Medulla oblongata (tissue), 1 donor: ENCODE measurements around the gene NRXN3.

Experiments
- DNase-seq: peaks from one replicate; pipeline ENCODE4 v3.0.0-alpha.2; 2015; ENCODE audit errors: extremely low spot score

The NRXN3 gene

DNA sequence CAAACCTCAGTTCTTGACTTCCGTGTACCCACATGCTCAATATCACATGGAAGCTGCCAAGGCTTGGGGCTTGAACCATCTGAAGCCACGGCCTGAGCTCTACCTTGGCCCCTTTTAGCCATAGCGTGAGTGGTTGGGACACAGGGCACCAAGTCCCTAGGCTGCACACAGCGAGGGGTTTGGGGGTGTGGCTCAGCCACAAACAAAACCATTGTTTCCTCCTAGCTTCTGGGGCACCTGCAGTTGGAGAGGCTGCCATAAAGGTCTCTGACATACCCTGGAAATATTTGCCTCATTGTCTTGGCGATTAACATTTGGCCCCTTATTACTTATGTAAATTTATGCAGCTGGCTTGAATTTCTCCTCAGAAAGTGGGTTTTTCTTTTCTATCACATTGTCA, 628.6 kb downstream of the NRXN3 start:
- DNase-seq, result no peak

GRCh38 chr14:78805570-78805969, 635.4 kb downstream of the NRXN3 start:
- no peak for DNase-seq

- no peak for DNase-seq
Observed at GRCh38 chr14:78823035-78823434, 652.9 kb downstream of the NRXN3 start.

GRCh38 chr14:78823516-78823915, 653.3 kb downstream of the NRXN3 start:
- no peak for DNase-seq

- no peak for DNase-seq
Observed at GRCh38 chr14:78829274-78829673, 659.1 kb downstream of the NRXN3 start.

DNA sequence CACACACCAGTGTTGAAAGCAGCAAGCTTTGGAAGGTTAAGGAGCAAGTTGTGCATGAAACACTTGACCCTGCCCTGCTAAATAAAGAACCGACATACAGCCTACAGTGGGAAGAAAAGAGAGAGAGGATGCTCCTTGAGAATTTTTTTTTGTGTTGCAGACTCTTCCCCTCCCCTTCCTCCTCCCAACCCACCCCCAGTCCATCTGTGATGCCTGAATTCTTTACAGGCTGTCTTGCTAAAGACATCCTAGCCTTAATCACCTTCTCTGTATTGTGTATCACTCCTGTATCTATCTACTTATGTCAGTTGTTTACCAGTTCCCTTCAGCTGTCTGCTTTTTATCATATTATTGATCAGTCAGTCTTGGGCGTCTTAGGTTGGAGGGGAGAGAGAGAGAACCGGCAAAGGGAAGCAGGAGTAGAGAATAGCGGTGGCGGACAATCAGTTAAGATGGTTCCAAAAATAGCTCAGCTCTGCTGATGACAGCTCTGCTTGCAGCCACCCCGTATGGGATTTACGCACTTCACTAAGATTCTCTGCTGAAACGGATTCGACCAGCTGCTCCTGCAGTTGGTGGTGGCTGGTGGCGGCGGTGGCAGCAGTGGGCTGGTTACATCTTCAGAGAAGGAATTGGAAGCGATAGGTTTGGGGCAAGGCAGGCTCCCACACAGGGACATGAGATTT, 664.7 kb downstream of the NRXN3 start:
- no peak for DNase-seq

GRCh38 chr14:78835909-78836308, 665.7 kb downstream of the NRXN3 start:
- DNase-seq, result no peak

GRCh38 chr14:78836777-78837176, 666.6 kb downstream of the NRXN3 start:
- DNase-seq, result peak; percentile 78

GRCh38 chr14:78838959-78839358, 668.8 kb downstream of the NRXN3 start:
- DNase-seq, result no peak

DNA sequence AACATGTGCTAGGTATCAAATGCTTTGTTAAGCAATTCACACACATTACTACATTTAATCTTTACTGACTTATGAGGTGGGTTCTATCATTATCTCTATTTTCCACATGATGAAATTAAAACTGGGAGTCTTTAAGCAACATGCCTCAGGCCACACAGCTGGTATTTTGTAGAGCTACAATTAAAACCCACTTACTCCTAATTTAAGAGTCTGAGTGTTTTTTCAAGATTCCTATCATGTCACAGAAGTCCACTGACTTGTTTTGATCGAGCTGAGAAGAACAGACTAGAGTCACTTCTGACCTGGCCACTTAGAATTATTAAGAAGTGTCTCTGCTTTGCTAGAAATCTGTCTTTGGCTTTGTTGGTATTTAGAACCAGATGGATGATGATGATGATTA, 670.7 kb downstream of the NRXN3 start:
- DNase-seq, result no peak

DNA sequence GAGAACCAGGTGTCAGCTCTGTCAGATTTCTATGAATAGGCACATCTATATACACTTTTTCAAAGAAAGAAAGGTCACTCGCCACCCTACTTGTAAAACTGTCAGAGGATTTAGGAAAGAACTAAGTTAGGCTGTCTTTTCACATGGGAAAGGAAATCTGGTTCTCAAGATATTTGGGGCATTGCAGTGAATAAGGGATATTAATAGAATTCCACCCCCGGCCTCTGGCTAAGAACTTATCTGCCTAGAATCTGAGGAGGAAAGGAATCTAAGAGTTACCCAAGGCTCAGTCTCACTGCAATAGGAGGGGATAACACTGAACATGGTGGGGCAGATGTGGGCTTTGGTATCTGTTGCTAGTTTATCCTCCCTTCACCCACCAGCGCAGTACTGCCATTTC, 677.6 kb downstream of the NRXN3 start:
- DNase-seq, result no peak

DNA sequence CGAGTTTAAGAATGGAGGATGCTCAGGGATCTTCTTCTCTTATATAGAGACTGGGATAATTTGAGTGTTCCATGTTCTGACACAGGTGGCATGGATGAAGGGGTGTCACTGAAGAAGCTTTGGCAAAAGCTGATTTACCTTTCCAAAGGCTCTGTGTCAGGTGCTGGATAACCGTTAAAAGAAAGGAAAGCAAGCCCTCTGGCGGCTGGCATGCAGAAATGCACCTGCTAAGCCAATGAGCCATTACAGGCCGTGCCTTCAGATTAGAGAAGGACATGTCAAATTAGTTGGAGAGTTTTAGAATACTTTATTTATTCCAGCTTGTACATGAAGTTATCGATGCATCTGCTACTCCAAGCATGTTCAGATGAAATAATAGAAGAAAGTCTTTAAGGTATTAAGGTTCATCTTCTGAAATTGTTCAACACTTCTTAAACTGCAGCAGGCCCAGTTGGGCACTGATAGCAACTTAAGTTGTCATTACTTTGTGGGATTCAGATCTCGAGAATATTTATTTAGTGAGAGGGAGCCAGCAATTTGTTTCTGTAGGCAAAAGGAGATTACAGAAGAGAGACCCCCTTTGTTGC, 678.2 kb downstream of the NRXN3 start:
- peak; percentile 70 for DNase-seq

- DNase-seq, result no peak
Observed at GRCh38 chr14:78849952-78850351, 679.8 kb downstream of the NRXN3 start.

- no peak for DNase-seq
Observed at GRCh38 chr14:78851189-78851588, 681.0 kb downstream of the NRXN3 start.

DNA sequence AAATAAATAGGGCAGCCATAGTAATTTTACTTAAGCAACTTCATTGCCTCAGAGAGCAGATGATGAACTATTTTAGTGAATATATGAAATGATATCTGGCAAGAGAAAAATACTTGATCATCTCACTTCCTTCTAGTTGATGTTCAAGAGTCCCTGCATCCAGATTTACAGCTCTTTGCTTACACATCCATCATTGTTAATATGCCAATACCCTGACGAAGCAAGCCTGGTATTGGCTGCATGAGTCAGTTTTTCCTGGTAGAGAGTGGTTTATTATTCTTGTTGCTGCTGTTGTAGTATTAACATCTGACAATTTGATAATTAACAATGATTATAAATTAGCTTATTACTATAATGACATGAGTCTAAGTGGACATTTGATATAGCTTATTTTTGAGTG, 681.9 kb downstream of the NRXN3 start:
- no peak for DNase-seq

GRCh38 chr14:78857974-78858373, 687.8 kb downstream of the NRXN3 start:
- no peak for DNase-seq

DNA sequence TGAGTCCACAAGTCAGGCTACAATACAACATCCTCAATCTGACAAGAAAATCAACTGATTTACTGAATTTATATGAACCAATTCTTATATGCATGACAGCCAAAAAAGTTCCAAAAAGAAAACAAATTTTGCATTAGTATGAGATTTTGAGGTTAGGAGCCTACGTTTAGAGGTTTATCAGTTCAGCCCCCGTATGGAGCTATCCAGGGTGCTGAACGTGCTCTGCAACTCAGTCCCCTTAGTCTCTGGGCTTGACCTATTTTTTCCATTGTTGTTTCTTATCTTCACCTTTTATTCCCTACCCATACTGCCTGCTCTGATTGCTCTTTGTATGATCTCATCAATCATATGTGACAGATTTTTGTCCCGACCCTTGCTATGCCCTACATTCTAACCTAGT, 693.0 kb downstream of the NRXN3 start:
- DNase-seq, result peak; percentile 12

DNA sequence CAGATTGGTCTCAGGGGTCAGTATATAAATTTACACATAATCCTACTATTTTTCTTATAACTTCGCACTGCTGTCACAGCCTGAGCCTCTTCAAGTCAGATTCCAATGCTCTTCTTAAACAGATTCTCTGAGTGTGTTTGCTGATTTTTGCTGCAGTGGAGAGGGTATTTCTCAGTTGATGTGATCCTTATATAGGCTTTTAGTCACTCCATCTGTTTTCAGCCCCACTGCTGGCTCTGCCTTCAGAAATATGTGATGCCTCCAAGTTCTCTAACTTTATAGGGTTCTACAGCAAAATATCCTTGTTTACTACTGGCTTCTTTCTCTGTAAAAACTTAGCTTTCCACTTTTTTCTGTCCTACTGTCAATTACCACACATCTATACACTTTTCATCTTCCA, 702.7 kb downstream of the NRXN3 start:
- DNase-seq, result no peak

GRCh38 chr14:78873581-78873980, 703.4 kb downstream of the NRXN3 start:
- DNase-seq, result no peak

DNA sequence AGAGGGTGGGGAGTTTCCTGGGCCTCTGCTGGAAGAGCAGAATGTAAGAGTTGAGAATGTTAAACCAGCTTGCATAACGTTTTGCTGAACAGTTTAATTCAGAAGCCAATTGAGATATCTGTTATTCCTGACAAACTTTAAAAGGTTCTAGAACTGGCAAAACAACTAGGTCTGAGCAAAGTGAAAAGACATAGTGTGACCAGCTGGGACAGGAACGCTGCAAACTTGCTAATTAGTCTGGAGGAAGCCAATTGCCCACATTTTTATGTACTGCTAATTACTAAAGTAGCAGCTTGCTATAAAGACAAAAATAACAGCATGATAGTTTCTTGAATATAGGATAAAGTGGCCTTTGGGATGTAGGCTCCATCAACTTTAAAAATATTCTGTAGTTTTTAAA, 704.9 kb downstream of the NRXN3 start:
- no peak for DNase-seq

GRCh38 chr14:78885884-78886283, 715.7 kb downstream of the NRXN3 start:
- DNase-seq, result no peak

DNA sequence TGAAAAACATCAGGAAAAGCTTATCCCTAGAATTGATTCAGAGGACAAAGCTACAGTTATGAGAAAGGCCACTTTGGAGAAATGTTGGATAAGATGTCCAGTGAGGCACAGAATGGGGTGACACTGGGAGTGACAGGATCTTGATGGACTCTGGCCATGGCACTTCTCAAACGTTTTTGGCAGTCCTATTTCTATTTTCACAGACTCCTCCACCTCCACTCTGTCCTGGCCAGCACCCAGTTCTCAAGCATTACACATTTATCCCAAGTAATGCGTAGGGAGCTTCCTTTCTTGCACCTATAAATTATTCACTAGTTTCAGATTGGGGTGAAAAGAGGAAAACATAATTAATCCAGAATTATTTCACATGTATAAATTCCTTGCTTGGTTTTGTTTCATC, 727.3 kb downstream of the NRXN3 start:
- no peak for DNase-seq

GRCh38 chr14:78902010-78902623, 731.9 kb downstream of the NRXN3 start:
- DNase-seq, result peak; percentile 80
